A549 treated with CpdA at 1 μM for 4 hours (cell line): ENCODE measurements around the gene C16orf96. TPM values are rescaled to one million over a fixed set of nuclear protein-coding genes. Genes with fewer than 3 reads are reported as not detected.

Experiments
- total RNA-seq: library from RNA; stranded (reverse); fragments of 200-300 nt; extraction: Qiagen RNA extraction; gene quantifications from 5 replicates; pipeline ENCODE4 v1.2.3, GENCODE V29; 2022; ENCODE audit warnings: low read depth

C16orf96 gene
- total RNA-seq = not detected in 5 replicates

GRCh38 chr16:4556112-4556511 is at the start of gene C16orf96:
C16orf96 (plus strand) TSS chr16:4556340; CDS start chr16:4556490, 150 bp downstream.

GRCh38 chr16:4538350-4539235 is 17.5 kb upstream of the C16orf96 start, which contains the start of gene CDIP1:
CDIP1 (minus strand) TSS chr16:4538773; CDS start chr16:4514130, 24,643 bp downstream.

GRCh38 chr16:4614571-4615383 is 58.6 kb downstream of the C16orf96 start, which contains the start of gene UBALD1:
UBALD1 (minus strand) TSS chr16:4614888; CDS start chr16:4614797, 91 bp downstream.

DNA sequence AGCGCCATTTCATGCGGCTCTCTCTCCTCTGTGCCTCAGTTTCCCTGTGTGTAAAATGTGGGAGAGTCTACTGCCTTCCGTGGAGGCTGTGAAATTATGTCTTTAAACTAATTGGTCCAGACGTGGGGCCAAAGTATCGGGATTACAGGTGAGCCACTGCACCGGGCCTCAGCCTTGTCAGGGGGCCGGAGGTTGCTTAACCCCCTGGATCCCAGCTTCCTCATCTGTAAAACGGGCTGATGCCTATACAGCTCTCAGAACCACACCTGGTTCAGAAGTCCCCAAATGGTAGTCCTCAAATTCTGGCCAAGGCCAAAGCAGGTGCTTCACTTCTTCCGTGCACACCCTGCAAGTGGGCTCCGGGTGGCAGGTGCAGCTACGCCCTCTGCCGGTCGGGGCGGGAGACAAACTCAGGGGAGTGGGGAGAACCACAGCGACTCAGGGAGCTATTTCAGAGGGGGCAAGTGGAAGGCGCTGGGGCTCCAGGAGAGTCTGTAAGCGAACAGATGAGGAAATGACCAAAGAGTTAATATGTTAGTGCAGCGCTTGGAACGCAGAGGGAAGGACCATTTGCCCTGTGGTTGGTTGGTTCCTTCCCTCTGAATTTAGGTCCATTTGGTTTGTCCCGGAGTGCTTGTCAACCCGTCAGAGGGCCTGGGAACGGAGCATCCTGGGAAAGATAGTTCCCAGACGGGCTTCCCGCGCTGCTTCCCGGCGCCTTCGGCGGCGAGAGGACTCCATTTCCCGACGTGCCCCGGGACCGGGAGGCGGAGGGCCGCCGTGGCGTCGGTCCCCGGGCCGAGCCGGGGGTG is 68.1 kb downstream of the C16orf96 start, which contains the start of gene MGRN1:
TSS of gene MGRN1 (plus strand) at position 812 of the 812 bp plus-strand sequence. CDS start 135 bp downstream, outside the sequence.

Other genes starting within 250 kb of the C16orf96 start
- gene GLIS2, start 240.3 kb upstream of the C16orf96 start, total RNA-seq = 23.8 to 32.9 TPM (median 31.4 TPM) in 5 replicates
- gene PAM16, start 205.0 kb upstream of the C16orf96 start, total RNA-seq = 59.2 to 75.6 TPM (median 73.7 TPM) in 5 replicates
- 6.0 to 8.4 TPM (median 8.1 TPM) in 5 replicates for gene VASN, start 184.5 kb upstream of the C16orf96 start, total RNA-seq
- 11.8 to 18.6 TPM (median 14.5 TPM) in 5 replicates for gene CORO7, start 139.7 kb upstream of the C16orf96 start, total RNA-seq
- gene DNAJA3, start 130.5 kb upstream of the C16orf96 start, total RNA-seq = 58.0 to 78.6 TPM (median 76.4 TPM) in 5 replicates
- 43.2 to 45.5 TPM (median 44.5 TPM) in 5 replicates for gene NMRAL1, start 81.7 kb upstream of the C16orf96 start, total RNA-seq
- 46.9 to 59.6 TPM (median 55.7 TPM) in 5 replicates for gene HMOX2, start 79.9 kb upstream of the C16orf96 start, total RNA-seq
- gene CDIP1, start 17.6 kb upstream of the C16orf96 start, total RNA-seq = 9.0 to 12.2 TPM (median 11.4 TPM) in 5 replicates
- gene UBALD1, start 58.5 kb downstream of the C16orf96 start, total RNA-seq = 36.2 to 64.0 TPM (median 59.9 TPM) in 5 replicates
- 37.4 to 44.5 TPM (median 39.1 TPM) in 5 replicates for gene MGRN1, start 68.5 kb downstream of the C16orf96 start, total RNA-seq
- 17.3 to 25.2 TPM (median 24.0 TPM) in 5 replicates for gene NUDT16L1, start 137.2 kb downstream of the C16orf96 start, total RNA-seq
- gene ANKS3, start 177.9 kb downstream of the C16orf96 start, total RNA-seq = 21.0 to 28.3 TPM (median 26.5 TPM) in 5 replicates
- gene DNAAF8, start 178.2 kb downstream of the C16orf96 start, total RNA-seq = 1.3 to 2.3 TPM (median 2.0 TPM) in 5 replicates
- gene ZNF500, start 210.8 kb downstream of the C16orf96 start, total RNA-seq = 7.4 to 10.0 TPM (median 8.3 TPM) in 5 replicates
- not detected in 5 replicates for gene SEPTIN12, start 232.0 kb downstream of the C16orf96 start, total RNA-seq
- not detected in 5 replicates for gene SMIM22, start 239.0 kb downstream of the C16orf96 start, total RNA-seq
- gene ROGDI, start 246.3 kb downstream of the C16orf96 start, total RNA-seq = 9.8 to 13.9 TPM (median 12.9 TPM) in 5 replicates